CD4-positive, alpha-beta T cell treated with Interleukin-12 subunit alpha and Interleukin-12 subunit beta, for 1 hour (primary cell): ENCODE measurements around the gene CYTH1.
"Not testable (repeated sequence)": the region's sequence is repeated elsewhere in the genome, so short reads cannot be mapped to it uniquely, and the experiment has no call there.

Source experiments
- DNase-seq: peaks from one replicate; pipeline ENCODE4 v3.0.0-alpha.2; 2020

CYTH1 gene

DNA sequence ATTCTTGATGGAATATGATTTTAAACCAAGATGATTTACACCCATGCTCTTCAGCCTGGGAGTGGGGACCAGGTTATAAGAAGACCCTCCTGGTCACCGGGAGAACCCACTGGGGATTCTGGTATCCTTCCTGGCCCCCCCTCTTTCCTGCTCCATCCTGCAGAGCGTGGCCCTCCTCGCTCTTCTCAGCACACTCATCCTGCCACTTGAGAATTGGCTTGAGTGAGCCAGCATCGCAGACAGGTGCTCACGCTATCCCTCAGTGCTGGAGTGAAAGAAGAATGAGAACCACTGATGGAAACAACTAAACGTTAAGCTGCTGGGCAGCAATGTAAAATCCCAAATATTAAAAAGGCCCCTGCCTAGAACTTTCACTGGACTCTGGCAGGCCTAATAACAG, 98.0 kb downstream of the CYTH1 start:
- DNase-seq, result no peak

DNA sequence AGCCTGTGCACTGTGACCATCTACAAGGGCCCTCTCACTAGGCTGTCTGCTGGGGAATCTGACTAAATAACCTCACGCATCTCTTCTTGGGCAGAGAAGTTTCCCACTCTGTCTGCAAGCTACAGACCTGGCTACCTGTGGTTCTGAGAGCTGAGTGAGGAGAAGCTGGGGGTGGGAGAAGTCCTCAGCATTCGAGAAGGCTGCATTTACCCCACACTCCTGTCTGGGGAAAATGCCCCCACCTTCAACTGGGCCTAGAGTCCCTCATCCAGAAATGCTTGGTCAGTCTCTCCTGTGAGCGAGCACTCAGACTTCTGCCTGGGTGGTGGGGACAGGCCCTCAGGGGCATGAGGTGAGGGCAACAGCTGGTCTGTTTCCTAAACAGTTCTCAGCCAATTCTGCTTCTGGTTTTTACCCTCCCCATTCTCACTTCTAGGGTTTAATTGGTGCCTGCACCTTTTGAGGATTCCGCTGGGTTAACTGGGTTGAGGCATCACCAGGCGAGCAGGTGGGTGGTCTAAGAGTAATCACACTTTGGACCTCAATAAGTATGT, 98.6 kb downstream of the CYTH1 start:
- no peak for DNase-seq

DNA sequence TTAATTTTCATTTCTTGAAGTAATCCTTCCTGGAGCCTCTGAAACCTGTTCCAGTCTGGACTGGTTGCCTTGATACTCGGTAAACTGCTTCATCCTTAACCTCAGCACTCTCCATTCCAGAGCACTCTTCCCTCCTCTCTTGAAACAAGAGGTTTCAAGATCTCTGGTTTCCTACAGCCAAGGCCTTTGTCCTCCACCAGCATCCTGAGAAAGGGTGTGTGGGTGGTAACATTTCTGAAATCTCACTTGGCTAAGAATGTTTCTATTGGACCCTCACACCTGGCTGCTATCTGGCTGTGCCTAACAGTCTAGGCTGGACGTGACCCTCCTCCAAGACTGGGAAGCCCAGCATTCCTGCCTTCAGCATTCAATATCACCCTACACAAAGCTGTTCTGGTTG, 99.7 kb downstream of the CYTH1 start:
- DNase-seq, result no peak

DNA sequence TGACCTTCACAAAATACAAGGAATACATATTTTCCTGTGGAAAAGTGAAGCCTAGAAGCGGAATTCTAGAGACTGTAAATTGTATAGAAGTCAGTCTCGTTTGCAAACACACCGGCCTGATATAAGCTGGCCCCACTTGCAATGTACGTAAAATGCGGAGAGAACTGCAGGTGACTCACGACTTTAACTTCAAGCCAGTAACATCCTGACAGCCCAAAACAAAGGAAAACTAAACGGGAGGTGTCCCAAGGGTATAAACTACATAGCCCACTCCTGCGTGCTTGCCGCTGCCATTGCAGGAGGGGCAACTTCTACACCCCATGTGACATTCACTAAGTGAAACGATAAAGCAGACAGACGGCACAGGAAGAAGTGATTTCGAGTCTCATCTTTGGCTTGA, 101.6 kb downstream of the CYTH1 start:
- DNase-seq, result no peak

DNA sequence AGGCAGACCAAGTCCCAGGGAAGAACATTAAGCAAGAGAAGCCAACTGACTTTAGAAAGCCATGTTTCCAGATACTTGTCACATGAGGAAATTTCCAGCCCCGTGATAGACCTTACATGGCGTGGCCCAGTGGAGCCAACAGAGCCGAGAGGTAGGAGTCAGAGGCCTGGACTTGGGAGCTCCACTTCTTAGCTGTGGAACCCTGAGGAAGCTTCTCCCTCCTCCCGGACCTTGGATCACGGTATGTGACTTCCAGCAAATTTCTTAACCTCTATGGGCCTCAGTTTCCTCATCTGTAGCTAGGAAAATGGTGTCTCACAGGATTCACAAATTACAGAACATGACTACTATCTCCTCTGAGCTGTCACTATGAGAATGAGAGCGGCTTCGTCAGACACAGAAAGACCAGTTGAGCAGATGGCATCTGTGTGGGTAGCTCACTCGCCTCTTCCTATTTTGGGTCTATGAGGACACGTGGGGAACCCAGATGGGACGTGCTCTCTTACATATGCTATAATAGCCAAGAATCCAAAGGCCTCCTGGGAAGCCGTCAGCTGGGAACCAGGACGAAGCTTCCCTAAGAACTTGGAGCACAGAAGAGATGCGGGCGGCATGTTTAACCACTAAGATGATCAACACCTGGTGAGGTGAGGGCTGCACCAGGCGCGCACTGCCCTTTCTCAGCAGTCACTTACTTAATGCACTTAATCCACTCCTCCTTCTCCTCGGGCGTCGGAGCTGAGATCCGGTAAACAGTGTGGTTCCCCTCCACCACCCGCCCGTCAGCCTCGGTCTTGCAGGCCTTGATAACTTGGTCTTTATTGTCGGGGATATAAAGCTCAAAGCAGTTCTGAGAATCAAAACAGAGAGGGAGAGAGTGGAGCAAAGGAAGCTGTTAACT, 102.3 kb downstream of the CYTH1 start:
- DNase-seq, result no peak

DNA sequence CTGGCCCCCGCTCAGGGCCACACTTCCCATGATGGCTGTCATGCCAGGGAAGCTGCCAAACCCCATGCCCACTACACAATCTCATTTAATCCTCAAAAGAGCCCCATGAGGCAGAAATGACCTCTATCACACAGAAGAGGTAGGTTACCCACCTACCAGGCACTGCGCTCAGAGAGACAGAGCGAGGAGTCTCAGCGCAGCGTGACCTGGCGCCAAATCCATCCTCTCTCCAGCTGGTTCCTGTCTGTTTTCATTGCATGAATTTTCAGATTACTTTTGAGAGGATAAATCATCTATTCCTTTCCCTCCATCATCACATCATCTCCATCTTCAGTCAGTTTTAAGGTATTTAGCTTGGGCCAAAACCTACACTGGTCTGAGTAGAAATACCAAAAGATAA, 103.4 kb downstream of the CYTH1 start:
- DNase-seq, result no peak

DNA sequence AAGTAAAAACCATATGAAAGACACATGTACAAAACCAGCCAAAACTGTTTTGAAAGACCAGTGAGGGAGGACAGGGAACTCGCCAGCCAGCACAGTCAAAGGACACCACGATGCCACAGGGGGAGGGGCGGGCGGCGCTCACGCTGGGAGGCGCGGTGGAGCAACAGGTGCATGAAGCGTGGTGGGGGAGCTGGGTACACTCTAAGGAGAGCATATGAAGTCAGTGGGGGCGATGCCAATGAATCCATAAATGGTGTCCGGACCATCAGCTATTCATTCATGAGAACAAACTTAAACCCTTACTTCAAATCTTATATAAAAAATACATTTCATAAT, 103.9 kb downstream of the CYTH1 start:
- no peak for DNase-seq

DNA sequence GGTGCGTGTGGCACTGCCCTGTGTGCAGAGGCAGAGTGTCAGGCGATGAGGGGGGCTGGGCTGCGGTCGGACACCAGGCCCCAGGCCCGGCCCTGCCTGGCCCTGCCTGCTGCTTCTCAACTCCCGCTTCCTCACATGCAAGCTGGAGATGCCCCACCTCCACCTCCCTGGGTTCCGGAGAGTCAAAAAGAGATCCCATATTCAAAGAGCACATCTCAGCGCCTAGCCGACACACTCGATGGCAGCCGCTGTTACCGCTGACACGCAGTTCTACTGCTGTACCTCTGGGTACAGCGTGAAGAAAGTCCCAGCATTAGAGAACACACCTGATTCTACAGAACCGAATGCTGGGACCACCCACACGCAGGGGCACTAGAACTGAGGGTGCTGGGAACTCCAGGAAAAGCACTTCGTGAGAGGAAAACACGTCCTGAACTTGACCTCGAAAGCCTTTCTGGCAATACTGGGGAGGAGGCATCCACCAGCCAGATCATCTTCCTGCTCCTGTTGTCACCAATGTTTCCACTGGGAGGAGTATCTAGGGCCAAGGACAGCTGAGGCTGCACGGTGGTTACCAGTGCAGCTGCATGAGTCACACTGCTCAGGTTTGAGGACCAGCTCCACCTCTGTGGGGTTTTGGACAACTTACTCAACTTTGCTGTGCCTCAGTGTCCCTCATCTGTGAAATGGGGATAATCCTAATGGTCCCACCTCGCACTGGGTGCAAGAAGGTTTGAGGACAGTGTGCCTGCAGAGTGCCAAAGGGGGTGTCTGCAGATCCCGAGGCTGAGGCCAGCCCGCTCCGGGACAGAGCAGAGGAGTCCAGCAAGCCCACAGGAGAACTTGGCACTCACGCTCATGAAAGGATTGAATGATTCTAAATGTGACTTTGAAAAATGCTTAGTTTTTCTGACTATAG, 104.5 kb downstream of the CYTH1 start:
- no peak for DNase-seq

DNA sequence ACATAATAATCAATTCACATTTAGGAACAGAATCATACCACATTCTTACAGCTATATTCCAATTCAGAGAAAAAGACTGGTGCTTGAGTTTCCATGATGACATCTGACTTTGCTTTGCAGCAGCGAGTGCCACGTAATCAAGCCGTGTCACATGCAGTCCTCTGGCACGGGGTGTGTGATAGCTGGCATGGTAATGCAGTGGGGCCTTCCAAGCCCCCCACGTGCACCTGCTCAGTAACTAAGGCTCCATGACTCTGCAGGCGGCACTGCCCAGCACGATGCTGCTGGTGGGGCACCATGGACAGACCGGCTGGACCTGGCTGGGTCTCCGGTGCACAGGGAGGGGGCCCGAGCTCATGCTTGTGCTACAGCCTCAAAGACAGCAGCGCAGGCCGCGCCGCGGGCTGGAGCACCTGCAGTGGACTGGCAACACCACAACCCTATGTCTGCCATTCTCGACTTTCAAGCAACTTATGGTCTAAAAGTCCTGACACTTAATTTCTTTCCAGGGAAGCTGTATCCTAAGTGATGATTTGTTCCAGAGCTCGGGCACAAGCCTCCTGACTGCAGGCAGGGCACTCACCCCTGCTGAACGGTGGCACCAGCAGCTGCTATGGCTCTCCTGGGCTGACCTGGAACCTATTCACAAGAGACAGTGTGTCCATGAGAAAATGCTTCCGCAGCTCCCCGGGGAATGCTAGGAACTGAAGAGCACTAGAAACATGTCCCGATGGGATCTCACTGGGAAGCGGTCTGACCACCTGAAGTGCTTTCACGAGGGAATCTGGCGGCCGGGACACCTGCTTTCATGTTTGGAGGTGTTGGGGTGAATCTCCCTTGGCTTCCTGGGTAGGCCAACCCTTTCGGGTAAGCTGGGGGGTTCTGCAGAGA, 105.4 kb downstream of the CYTH1 start:
- DNase-seq, result no peak

DNA sequence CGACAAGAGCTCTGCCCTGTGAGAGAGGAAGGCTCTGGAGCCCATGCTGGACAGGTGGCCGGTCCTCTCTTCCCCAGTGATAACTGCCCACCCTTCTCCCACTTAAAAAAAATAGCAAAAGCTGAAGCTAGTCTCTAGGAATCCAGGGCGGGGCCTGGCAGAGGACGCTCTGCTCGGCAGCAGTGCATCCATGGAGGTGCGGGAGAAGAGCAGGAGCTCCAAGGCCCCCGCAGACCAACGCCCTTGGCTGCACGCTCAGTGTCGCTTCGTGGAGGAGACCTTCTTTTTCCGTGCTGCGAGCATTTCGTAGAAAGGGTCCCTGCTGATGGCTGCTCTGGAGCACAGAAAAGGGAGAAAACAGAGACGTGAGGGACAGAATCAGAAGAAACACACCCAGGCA, 106.2 kb downstream of the CYTH1 start:
- no peak for DNase-seq

DNA sequence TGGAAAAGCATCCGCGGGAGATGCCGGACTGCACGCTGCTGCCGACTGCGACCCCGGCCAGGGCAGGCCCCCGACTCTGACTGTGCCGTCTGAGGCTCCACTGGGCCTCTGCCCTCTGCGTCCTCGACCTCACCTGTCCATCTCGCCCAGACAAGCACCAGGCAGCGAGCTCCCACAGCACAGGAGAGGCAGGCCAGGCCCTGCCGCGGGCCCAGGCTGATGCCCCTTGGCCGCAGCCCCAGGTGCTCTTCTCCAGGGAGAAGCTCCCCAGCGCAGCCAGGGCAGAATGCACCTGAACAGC, 106.8 kb downstream of the CYTH1 start:
- no peak for DNase-seq

DNA sequence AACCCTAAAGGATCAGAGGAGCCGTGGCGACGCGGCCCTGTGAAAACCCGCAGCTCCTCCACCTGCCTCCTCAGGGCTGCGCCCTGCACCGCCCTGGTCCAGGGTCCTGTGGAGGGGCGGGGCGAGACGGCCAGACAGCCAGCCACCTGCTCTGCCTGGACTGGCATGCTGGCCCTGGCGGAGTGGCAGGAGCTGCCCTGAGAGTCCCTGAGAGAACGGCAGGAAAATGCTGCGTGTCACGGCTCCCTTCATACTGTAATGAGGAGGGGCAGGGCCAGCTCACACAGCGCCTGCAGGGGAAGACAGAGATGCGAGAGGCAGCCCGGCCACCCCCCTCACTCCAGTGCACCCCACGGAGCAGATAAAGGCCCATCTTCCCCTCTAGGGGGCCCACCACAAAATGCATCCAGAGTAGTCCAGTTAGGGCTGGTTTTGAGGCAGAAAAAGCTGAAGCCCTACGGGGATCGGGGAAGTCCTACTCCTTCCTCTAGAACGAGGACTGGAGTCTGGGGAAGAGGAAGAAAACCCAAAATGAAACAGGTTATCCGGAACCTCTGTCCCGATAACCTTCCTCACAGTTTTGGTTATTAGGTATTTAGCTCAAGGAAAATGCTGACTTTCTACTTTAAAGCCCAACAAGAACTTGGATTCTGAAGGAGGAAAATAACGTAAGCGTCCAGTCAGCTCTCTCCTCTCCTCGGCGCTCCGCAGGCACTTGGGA, 107.3 kb downstream of the CYTH1 start:
- no peak for DNase-seq

DNA sequence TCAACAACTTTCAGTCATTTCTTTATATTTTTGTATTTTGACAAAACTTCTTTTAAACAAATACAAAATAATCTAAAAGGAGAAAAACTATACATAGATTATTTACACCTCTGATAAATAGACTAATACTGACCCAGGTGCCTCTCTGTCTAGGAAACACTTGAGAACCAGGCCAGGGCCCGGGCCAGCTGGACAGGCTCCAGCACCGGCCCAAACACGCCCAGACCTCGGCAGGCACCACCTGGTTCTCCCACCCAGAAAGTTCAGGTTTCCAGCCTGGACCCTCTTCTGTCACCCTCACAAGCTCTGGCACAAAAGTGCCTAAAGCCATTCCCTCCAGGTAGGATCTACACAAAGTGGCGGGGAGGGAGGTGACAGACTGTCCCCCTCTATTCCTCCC, 107.9 kb downstream of the CYTH1 start:
- DNase-seq, result no peak

DNA sequence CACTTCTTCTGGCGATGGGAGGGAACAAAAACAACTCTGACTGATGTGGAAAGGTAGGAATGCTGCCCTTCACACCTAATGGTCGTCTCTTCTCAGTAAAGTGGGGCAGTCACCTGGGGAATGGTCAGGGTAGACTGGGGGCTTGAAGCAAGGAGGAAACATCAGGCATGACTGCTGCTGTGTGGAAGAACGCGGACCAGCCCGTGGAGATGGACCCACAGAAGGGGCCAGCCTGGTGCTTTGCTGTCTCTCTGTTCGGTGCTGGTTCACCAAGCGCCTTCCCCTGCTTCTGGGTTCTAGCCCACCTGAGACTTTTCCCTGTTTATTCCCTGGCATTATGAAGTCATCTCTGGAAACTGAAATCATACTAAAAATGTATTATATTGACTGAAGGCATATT, 108.7 kb downstream of the CYTH1 start:
- no peak for DNase-seq

DNA sequence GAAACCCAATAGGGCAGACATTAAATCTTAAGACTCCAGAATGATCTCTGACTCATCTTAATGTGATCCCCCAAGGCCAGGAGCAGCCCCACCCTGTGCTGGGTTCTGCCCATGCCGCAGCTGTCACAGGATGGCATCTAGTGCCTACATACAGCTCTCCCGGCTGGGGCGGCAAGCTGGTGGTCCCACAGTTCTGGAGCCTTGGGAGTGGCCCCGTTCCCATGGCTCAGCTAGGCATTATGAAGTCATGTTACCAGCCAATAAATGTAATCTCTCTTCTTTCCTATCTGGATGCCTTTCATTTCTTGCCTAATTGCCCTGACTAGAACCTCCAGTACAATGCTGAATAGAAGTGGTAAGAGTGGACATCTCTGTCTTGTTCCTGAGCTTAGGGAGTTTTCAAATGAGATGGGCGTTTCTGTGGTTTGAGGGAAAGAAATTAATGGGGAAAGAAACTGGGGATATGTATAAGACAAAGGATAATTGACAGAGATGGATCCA, 109.2 kb downstream of the CYTH1 start:
- no peak for DNase-seq

DNA sequence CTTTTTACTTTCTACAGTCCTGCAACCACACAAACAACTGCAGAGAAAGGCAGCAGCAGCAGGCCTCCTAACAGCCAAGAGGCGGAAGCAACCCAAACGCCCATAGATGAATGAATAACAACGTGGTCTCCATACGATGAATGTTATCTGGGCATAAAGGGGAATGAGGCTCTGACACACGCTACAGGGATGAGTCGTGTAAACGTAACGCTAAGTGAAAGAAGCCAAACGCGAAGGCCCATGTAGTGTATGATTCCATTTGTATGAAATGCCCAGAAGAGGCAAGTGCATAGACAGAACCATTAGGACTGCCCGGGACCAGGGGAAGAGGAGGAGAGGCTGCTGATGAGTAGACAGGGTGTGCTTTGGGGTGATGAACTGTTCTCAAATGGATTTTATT, 110.1 kb downstream of the CYTH1 start:
- no peak for DNase-seq

DNA sequence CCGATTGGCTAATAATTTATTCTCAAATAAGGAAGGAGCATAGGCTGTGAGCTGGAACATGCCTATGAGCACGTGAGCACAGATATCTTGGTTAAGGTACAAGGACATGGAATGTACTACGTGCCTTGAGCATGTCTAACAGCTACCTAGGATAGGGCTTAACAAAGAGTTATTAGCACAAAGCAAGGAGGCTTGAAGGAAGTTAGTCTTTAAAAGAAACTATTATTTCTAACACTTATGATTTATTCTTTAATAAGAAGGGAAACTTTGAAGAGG, 110.4 kb downstream of the CYTH1 start:
- DNase-seq, result not testable (repeated sequence)

DNA sequence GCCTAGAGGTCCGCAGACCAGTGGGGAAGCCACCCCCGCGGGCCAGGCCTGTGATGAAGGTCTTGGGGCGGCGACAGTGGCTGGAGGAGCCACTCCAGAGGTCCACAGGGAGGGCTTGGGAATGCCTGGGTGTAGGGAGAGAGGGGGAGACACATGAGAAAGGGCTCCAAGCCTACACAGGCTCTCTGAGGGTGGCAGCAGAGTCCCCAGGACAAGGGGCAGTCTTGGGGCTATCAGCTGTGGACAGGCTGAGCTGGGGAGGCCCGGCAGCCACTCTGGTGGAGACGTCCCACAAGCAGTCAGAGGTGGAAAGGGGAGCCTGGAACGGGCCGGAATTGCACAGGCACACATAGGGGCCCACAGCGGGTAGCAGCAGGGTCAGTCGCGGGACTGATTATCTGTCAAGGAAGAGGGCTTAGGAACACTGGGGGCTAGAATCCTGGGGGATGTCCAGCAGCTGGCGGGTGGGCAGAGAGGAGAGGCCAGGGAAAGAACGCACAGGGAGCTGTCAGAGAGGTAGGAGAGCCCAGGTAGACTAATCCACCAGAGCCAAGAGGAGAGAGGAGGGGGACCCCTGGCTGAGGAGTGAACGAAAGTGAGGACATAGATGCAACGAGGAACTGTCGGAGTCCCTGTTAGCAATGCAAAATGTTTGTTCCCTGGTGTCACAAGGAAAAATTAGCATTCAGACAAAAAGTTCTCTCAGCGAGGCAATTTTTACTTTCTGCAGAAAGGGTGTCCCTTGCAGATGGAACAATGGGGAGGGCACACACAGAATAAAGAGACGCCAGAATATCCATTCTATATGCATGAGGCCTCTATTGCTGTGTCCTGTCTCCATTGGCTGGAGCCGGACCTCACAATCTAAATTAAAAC, 111.0 kb downstream of the CYTH1 start:
- DNase-seq, result no peak

DNA sequence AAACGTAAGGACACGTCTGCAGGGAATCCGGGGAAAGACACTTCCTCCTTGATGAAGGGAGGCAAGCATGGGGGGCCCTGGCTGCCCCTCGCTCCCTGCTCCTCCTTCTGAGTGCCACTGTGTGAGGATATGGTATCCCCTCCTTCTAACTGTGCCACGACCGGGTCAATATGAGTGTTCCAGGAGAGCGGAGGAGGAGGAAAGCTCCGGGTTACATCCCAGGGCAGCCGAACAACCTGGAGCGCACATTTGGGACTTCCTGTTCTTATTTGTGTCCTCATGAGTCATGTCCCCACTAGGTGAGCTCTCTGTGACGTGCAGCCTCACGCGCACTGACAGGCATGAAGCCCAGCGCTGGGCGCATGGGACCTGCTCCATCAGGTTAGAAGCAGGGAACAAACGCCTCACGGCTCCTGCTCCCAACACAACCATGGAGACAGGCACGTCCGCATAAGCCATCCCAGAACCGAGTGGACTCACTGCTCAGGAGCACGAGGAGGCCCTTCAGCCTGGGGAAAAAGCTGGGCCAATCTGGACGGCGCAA, 112.0 kb downstream of the CYTH1 start:
- no peak for DNase-seq

DNA sequence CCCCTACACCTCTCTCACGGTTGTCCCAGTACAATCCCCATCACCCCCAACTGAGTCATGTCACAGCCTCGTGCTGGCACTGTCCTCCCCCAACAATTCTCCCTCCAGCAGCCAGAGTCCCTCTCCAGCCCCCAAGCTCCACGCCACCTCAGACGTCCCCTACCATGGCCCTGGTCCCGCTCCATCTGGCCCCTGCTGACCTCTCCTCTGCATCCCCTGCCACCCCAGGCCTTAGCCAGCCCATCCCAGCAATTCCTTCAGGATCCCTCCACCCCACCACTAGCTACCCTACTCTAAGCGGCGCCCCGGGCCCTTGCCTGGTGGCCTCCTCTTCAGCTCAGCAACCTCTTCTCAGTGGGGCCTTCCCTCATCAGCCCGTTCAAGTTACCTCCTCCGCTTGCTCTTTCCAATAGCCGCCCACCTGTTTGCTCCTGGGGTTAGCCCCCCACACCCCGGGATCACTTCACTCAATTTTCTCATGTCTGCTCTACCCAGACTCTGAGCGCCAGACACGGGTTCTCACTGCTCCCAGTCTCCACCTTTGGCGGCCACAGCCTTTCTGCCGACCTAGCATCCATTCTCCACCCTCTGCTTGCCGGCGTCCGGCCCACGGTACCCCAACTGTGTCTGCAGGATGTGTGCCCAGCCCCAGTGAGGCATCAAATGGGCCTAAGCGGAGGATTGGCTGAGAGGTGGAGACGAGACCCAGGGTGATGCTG, 112.7 kb downstream of the CYTH1 start:
- DNase-seq, result no peak
